Astrocyte of the cerebellum (primary cell): ENCODE measurements around the gene EPHB3.

ENCODE experiments used
- DNase-seq: peaks from one replicate; pipeline ENCODE4 v3.0.0-alpha.2; 2011; ENCODE audit warnings: low read depth
- H3K4me3 ChIP-seq: 2 replicates; pipeline ENCODE4 v1.5.1; 2011; ENCODE audit warnings: mild to moderate bottlenecking, low read depth, low read length, moderate library complexity
- in situ Hi-C: cut with HindIII; loops from 2 replicates; pipeline ENCODE4 v1.10.0; 2017; ENCODE audit warnings: low sequenced_read_pairs
- TF ChIP-seq, protein P1 (sequence below): IDR thresholded peaks from 2 replicates; pipeline ENCODE4 v1.5.1; 2012; ENCODE audit warnings: low read length, low read depth, moderate library complexity, mild to moderate bottlenecking; ENCODE audit errors: missing control alignments

Gene EPHB3

GRCh38 chr3:184551103-184551502 is 10.5 kb upstream of the EPHB3 start:
- TF ChIP-seq, protein P1, sequence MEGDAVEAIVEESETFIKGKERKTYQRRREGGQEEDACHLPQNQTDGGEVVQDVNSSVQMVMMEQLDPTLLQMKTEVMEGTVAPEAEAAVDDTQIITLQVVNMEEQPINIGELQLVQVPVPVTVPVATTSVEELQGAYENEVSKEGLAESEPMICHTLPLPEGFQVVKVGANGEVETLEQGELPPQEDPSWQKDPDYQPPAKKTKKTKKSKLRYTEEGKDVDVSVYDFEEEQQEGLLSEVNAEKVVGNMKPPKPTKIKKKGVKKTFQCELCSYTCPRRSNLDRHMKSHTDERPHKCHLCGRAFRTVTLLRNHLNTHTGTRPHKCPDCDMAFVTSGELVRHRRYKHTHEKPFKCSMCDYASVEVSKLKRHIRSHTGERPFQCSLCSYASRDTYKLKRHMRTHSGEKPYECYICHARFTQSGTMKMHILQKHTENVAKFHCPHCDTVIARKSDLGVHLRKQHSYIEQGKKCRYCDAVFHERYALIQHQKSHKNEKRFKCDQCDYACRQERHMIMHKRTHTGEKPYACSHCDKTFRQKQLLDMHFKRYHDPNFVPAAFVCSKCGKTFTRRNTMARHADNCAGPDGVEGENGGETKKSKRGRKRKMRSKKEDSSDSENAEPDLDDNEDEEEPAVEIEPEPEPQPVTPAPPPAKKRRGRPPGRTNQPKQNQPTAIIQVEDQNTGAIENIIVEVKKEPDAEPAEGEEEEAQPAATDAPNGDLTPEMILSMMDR: no peak
- no peak overlapping the region for H3K4me3 ChIP-seq
- no peak for DNase-seq
- in situ Hi-C loops: no loop called here

DNA sequence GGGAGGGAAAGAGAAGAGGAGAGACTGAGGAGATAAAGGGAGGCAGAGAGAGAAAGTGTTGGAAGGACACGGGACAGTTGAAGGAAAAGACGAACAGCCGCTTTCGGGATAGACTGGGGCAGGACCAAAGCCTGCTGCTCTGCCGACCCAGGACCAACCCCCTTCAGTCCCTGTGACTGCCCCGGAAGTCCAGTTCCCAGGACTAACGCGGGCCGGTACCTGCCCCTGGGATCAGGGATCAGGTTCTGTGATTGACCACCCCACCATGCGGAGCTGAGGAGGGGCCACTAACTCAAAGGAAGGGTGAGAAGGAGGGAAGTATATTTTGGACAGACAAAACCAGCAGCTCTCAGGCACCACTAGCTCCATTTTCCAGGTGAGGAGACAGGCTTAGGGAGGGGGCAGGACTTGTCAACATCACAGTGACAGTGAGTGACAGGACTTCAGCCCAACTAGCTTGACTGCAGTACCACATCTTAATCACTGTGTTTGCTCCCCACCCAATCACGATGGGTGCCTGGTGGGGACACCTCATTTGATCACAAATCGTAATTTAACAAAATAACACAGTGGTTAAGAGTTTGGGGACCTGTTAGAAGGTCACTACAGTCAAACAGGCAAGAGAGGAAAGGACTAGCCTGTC is 9.8 kb upstream of the EPHB3 start:
- DNase-seq: no peak
- in situ Hi-C loops: no loop called here
- TF ChIP-seq, protein P1: no peak
- no peak overlapping the region for H3K4me3 ChIP-seq

GRCh38 chr3:184552296-184552695 is 9.3 kb upstream of the EPHB3 start:
- DNase-seq: no peak
- TF ChIP-seq, protein P1: no peak
- no peak overlapping the region for H3K4me3 ChIP-seq
- in situ Hi-C loops: no loop called here

DNA sequence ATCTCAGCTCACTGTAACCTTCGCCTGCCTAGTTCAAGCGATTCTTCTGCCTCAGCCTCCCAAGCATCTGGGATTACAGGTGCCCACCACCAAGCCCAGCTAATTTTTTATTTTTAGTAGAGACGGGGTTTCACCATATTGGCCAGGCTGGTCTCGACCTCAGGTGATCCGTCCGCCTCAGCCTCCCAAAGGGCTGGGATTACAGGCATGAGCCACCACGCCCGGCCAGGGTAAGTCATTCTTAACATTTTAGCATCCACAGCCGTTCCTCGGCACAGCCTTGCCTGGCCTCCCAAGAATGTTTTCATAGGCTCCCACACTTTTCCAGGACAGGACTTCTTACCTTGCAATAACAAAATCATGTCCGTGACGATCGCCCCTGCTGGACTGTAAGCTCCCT is 8.7 kb upstream of the EPHB3 start:
- in situ Hi-C loops: no loop called here
- H3K4me3 ChIP-seq: no peak overlapping the region
- TF ChIP-seq, protein P1: no peak
- DNase-seq: no peak

- TF ChIP-seq, protein P1: no peak
- H3K4me3 ChIP-seq: no peak overlapping the region
- no peak for DNase-seq
- in situ Hi-C loops: no loop called here
These were observed 8.2 kb upstream of the EPHB3 start for GRCh38 chr3:184553385-184553784.

DNA sequence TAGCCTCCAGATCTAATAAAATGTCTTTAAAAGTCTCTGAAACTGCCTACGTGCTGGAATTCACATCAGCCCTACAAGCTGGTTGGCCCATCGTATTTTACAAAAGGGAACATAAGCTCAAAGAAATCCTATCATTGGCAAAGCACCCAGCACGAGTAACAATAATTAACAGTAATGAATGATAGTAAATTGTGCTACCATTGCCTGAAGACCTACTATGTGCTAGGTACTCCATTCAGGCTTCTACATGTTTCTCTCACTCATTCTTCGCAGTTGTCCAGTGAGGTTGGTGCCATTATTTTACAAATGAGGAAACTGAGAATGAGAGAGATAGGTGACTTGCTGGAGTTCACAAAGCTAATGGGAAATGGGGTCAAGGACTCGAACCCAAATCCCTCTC is 7.1 kb upstream of the EPHB3 start:
- TF ChIP-seq, protein P1: no peak
- DNase-seq: no peak
- in situ Hi-C loops: no loop called here
- H3K4me3 ChIP-seq: no peak overlapping the region
